GM12878 (cell line): Measurements from ENCODE around the gene VSIG10L. TPM values are rescaled to one million over a fixed set of nuclear protein-coding genes. Genes with fewer than 3 reads are reported as not detected.

Experiments used
- ATAC-seq: fragments of 200-7000 bp; cut with Tn5 transposase; 3 replicates; pipeline ENCODE4 v1.9.1; 2020; ENCODE audit warnings: mild to moderate bottlenecking, moderate library complexity
- BruUV-seq: library from RNA; stranded (reverse); fragments of 400-500 nt; replicated peaks from 2 replicates; lab custom pipeline; 2021; lab: Mats Ljungman, UMichigan
- CTCF ChIA-PET: fragments of 300-600 bp; sonication (Branson Sonifier 250); formaldehyde crosslinking; extraction: SDS; loops from one replicate; lab custom pipeline; 2021; ENCODE audit warnings: inconsistent platforms; lab: Yijun Ruan, JAX
- POLR2A ChIA-PET: fragments of 350-600 bp; formaldehyde crosslinking; extraction: SDS; loops from one replicate; lab custom pipeline; 2021; ENCODE audit warnings: inconsistent platforms; lab: Charles Lee
- RAD21 ChIA-PET: fragments of 300-600 bp; sonication (Branson Sonifier 250); formaldehyde crosslinking; loops from one replicate; lab custom pipeline; 2023; ENCODE audit warnings: antibody characterized with exemption; ENCODE audit not compliant: unreplicated experiment; lab: Charles Lee
- SMC1A ChIA-PET: fragments of 300-600 bp; sonication (Branson Sonifier 250); formaldehyde crosslinking; loops from one replicate; lab custom pipeline; 2023; ENCODE audit not compliant: unreplicated experiment, uncharacterized antibody; lab: Charles Lee
- DNase-seq: peaks from one replicate; pipeline ENCODE4 v3.0.0-alpha.2; 2011; ENCODE audit warnings: low read depth, low spot score
- FAIRE-seq: peaks from 3 replicates; lab custom pipeline; 2011; peaks lifted over from hg19 to GRCh38; lab: Jason Lieb, UNC
- H2AFZ ChIP-seq: 2 replicates; pipeline ENCODE4 v1.6.0; 2011; ENCODE audit warnings: low read depth, low read length, control low read depth; ENCODE audit not compliant: control insufficient read depth
- H3K27ac ChIP-seq: 2 replicates; pipeline ENCODE4 v1.5.1; 2011; ENCODE audit warnings: control low read depth; ENCODE audit not compliant: control insufficient read depth, insufficient read depth
- H3K27me3 ChIP-seq, 2 experiments: replicated peaks in 1 of 2; 2 replicates each; pipeline versions ENCODE4 v1.6.0 to v1.6.1; 2011; ENCODE audit warnings: low read length in 1 of 2; ENCODE audit not compliant: control insufficient read depth in 2 of 2, insufficient read depth in 2 of 2
- H3K36me3 ChIP-seq, 2 experiments: 2 replicates each; pipeline ENCODE4 v1.5.1; 2011; ENCODE audit warnings: low read length in 1 of 2; ENCODE audit not compliant: control insufficient read depth in 2 of 2, insufficient read depth in 2 of 2
- H3K4me1 ChIP-seq: 2 replicates; pipeline ENCODE4 v1.6.1; 2011; ENCODE audit warnings: mild to moderate bottlenecking, low read length, moderate library complexity, mixed read lengths; ENCODE audit not compliant: control insufficient read depth, insufficient read depth
- H3K4me2 ChIP-seq: 2 replicates; pipeline ENCODE4 v1.6.0; 2011; ENCODE audit warnings: control low read depth; ENCODE audit not compliant: control insufficient read depth, insufficient read depth
- H3K4me3 ChIP-seq: fragments of 200-600 bp; sonication (generic); 2 replicates; pipeline ENCODE4 v1.5.1; 2016
- H3K79me2 ChIP-seq: 2 replicates; pipeline ENCODE4 v1.6.0; 2011; ENCODE audit warnings: low read length; ENCODE audit not compliant: control insufficient read depth, insufficient read depth
- H3K9ac ChIP-seq: 2 replicates; pipeline ENCODE4 v1.8.0; 2011; ENCODE audit warnings: low read length, control low read depth, mixed read lengths; ENCODE audit not compliant: control insufficient read depth, insufficient read depth
- H3K9me3 ChIP-seq: replicated peaks from 3 replicates; pipeline ENCODE4 v1.5.1; 2011; ENCODE audit warnings: mild to moderate bottlenecking, low read length; ENCODE audit not compliant: control insufficient read depth, insufficient read depth
- H4K20me1 ChIP-seq: 2 replicates; pipeline ENCODE4 v1.6.0; 2011; ENCODE audit not compliant: control insufficient read depth, insufficient read depth
- CREB1 ChIP-seq: IDR thresholded peaks from 2 replicates; pipeline ENCODE4 v1.6.1; 2012; ENCODE audit warnings: low read depth, mild to moderate bottlenecking, inconsistent platforms
- HDAC6 ChIP-seq: fragments of 200-600 bp; sonication (generic); IDR thresholded peaks from one replicate; pipeline ENCODE4 v1.8.0; 2017; ENCODE audit warnings: antibody characterized with exemption; ENCODE audit not compliant: unreplicated experiment
- IKZF2 ChIP-seq, 2 experiments: fragments of 450-650 bp; IDR thresholded peaks; 2 replicates each; pipeline ENCODE4 v1.6.1; 2017; ENCODE audit warnings: mild to moderate bottlenecking in 2 of 2, moderate library complexity in 2 of 2
- RELA ChIP-seq: fragments of 450-650 bp; IDR thresholded peaks from 2 replicates; pipeline ENCODE4 v1.8.0; 2014; ENCODE audit warnings: borderline replicate concordance; ENCODE audit not compliant: partially characterized antibody
- RUNX3 ChIP-seq: IDR thresholded peaks from 2 replicates; pipeline ENCODE4 v1.6.1; 2012; ENCODE audit warnings: low read length, inconsistent platforms
- SPI1 ChIP-seq: IDR thresholded peaks from 2 replicates; pipeline ENCODE4 v1.6.1; 2011; ENCODE audit warnings: low read depth, mild to moderate bottlenecking, low read length, moderate library complexity, borderline replicate concordance; ENCODE audit not compliant: insufficient read depth
- SREBF1 ChIP-seq: IDR thresholded peaks from 2 replicates; pipeline ENCODE4 v1.6.1; 2012; ENCODE audit warnings: mild to moderate bottlenecking, low read length
- STAT3 ChIP-seq: IDR thresholded peaks from 2 replicates; pipeline ENCODE4 v1.6.1; 2011; ENCODE audit warnings: low read depth, low read length, improper control_type of control experiment
- ZBED1 ChIP-seq: IDR thresholded peaks from 2 replicates; pipeline ENCODE4 v1.6.1; 2016; ENCODE audit warnings: borderline replicate concordance
- ZBTB4 ChIP-seq: fragments of 450-650 bp; formaldehyde crosslinking; IDR thresholded peaks from 2 replicates; pipeline ENCODE4 v1.4.0; 2022; ENCODE audit warnings: mild to moderate bottlenecking, moderate library complexity
- ZNF687 ChIP-seq: fragments of 450-650 bp; IDR thresholded peaks from 2 replicates; pipeline ENCODE4 v1.6.1; 2017; ENCODE audit warnings: mild to moderate bottlenecking, moderate library complexity
- WGBS: methylation state at CpG from one replicate; pipeline ENCODE4 v1.1.6; 2016; ENCODE audit warnings: low lambda C conversion rate; ENCODE audit not compliant: insufficient replicate concordance, insufficient coverage; ENCODE audit errors: missing lambda C conversion rate; 5-methylcytosine and 5-hydroxymethylcytosine counted together
- in situ Hi-C: fragments of 300-500 bp; cut with MboI; formaldehyde crosslinking; loops from 9 replicates; pipeline ENCODE4 v1.14.3; 2018; ENCODE audit warnings: mixed read lengths
- intact Hi-C: fragments of 100-400 bp; cut with micrococcal nuclease; formaldehyde crosslinking; loops from one replicate; pipeline ENCODE4 v1.14.2; 2022; ENCODE audit not compliant: unreplicated experiment
- polyA plus RNA-seq, 11 experiments: library from polyadenylated mRNA; depleted of rRNA in 4 of 11; unstranded in 6 of 11; stranded (reverse) in 5 of 11; fragments of >200 nt; fragmentation: Nextera tagmentation in 4 of 11; fragmentation: Illumina TruSeq in 1 of 11; extraction: Ambion mirVana in 4 of 11; extraction: Trizol in 1 of 11; gene quantifications; 1 replicate in 1 of 11; 2 replicates in 10 of 11; pipeline versions ENCODE4 v1.2.1 to v1.2.3, GENCODE V29; 2011 to 2016; ENCODE audit warnings: inconsistent platforms in 2 of 11, missing spikeins in 2 of 11, low read depth in 1 of 11
- total RNA-seq, 4 experiments: library from RNA; depleted of rRNA in 3 of 4; stranded (reverse); fragments of >200 nt in 3 of 4; fragmentation: Illumina TruSeq in 1 of 4; extraction: Trizol in 1 of 4; gene quantifications; 2 replicates each; pipeline versions ENCODE4 v1.2.1 to v1.2.3, GENCODE V29; 2013 to 2021

VSIG10L gene
- total and polyA plus RNA-seq, 10 of the 15 experiments (the other 5 are each of a cell fraction or from before 2014, with no cell fraction given) = 0.09 to 0.93 (median 0.49) TPM

GRCh38 chr19:51391073-51391611 is 49.2 kb upstream of the VSIG10L start:
- no TSS peak for BruUV-seq
- 77% methylated on average over 8 of the region's 8 CpGs for WGBS
- Histone ChIP-seq H3K79me2 (peaks cover 5% of the 10 kb centered on the region), H3K27ac (no peak overlapping the region), H3K4me3 (no peak overlapping the region), H2AFZ (peak overlapping the region; percentile 85), H3K4me2 (peak overlapping the region; percentile 38), H3K9ac (peak overlapping the region; percentile 29; the same call in 1 of the 2 replicates), H3K4me1 (peaks cover 19% of the 10 kb centered on the region), H4K20me1 (no peaks in the 10 kb centered on the region), H3K27me3 (no peaks in the 10 kb centered on the region), H3K9me3 (no peaks in the 10 kb centered on the region), H3K36me3 (no peaks in the 10 kb centered on the region)
- ATAC-seq (no peak), DNase-seq (no peak), FAIRE-seq (no peak)
- ChIA-PET RAD21 (no interaction called here), CTCF (interaction anchor here (1.0 kb wide), 1 partner anchor 47 kb away, joined by 3 read pairs; no protein-coding TSS in a partner anchor), POLR2A (interaction anchor here (1.2 kb wide), 1 partner anchor 18 kb away, joined by 4 read pairs; the partner anchor contains the start of gene NKG7), SMC1A (interaction anchor here (1.0 kb wide), 1 partner anchor 18 kb away, joined by 3 read pairs; the partner anchor contains the start of gene NKG7)
- in situ Hi-C loops (loop anchor here (25.0 kb wide), 1 partner anchor 1146 kb away; the partner anchor contains the start of gene ZNF808), intact Hi-C loops (no loop called here)
- TF ChIP-seq CREB1 = no peak
- TF ChIP-seq STAT3 = no peak
- TF ChIP-seq SPI1 = no peak
- no peak for TF ChIP-seq ZBED1
- no peak for TF ChIP-seq SREBF1
- no peak for TF ChIP-seq RELA
- no peak for TF ChIP-seq ZBTB4 (CRISPR knock-in tag)
- no peak for TF ChIP-seq HDAC6
- TF ChIP-seq RUNX3 = no peak
- TF ChIP-seq ZNF687 = no peak
- no peak for TF ChIP-seq IKZF2 (IDR thresholded peaks at IDR 0.05)
